NCI-H146 treated with DMSO at 0.1 percent for 48 hours (cell line): ENCODE results near the gene SND1.
A peak's percentile ranks its signal among the peaks of the same experiment; 100 is the strongest.

Source experiments
- DNase-seq: peaks from one replicate; lab custom pipeline; 2025; ENCODE audit not compliant: unreplicated experiment; lab: John Stamatoyannopoulos, UW

Gene SND1

GRCh38 chr7:127764681-127765080 lies 112.7 kb downstream of the SND1 start:
- DNase-seq: no peak

- DNase-seq: no peak
These were observed 113.2 kb downstream of the SND1 start for GRCh38 chr7:127765150-127765549.

GRCh38 chr7:127766831-127767459 lies 115.0 kb downstream of the SND1 start:
- DNase-seq: no peak

GRCh38 chr7:127768241-127768640 lies 116.2 kb downstream of the SND1 start:
- DNase-seq: no peak

GRCh38 chr7:127769137-127769536 lies 117.1 kb downstream of the SND1 start:
- no peak for DNase-seq

- no peak for DNase-seq
These were observed 117.9 kb downstream of the SND1 start for GRCh38 chr7:127769696-127770400.

GRCh38 chr7:127770885-127771284 lies 118.9 kb downstream of the SND1 start:
- no peak for DNase-seq

- no peak for DNase-seq
These were observed 119.7 kb downstream of the SND1 start for GRCh38 chr7:127771707-127772106.

GRCh38 chr7:127776776-127777386 lies 124.9 kb downstream of the SND1 start:
- DNase-seq: no peak

- DNase-seq: no peak
These were observed 128.5 kb downstream of the SND1 start for GRCh38 chr7:127780489-127780888.

GRCh38 chr7:127781081-127781480 lies 129.1 kb downstream of the SND1 start:
- no peak for DNase-seq

GRCh38 chr7:127782075-127782474 lies 130.1 kb downstream of the SND1 start:
- DNase-seq: peak; percentile 4

GRCh38 chr7:127782654-127783559 lies 130.9 kb downstream of the SND1 start:
- DNase-seq: no peak

- DNase-seq: no peak
These were observed 134.2 kb downstream of the SND1 start for GRCh38 chr7:127786184-127786583.

GRCh38 chr7:127789031-127789430 lies 137.0 kb downstream of the SND1 start:
- no peak for DNase-seq

- DNase-seq: no peak
These were observed 139.6 kb downstream of the SND1 start for GRCh38 chr7:127791446-127792189.

- DNase-seq: no peak
These were observed 140.7 kb downstream of the SND1 start for GRCh38 chr7:127792528-127793342.

GRCh38 chr7:127793582-127793981 lies 141.6 kb downstream of the SND1 start:
- no peak for DNase-seq

- DNase-seq: no peak
These were observed 142.1 kb downstream of the SND1 start for GRCh38 chr7:127794136-127794535.

GRCh38 chr7:127794551-127794950 lies 142.6 kb downstream of the SND1 start:
- DNase-seq: no peak
